ENCODE results near the gene SAT1. TPM values are rescaled to one million over a fixed set of nuclear protein-coding genes. Genes with fewer than 3 reads are reported as not detected.

The SAT1 gene
- total and polyA plus RNA-seq, 2 donors (not counting 1 experiment from before 2014, with no cell fraction given), result 118 to 148 TPM

- Histone ChIP-seq H3K27me3 (ENCODE audit: control insufficient read depth, insufficient read depth, low read length) (no peaks in the 10 kb centered on the region), H3K4me3 (replicated peaks in 1 of 4; ENCODE audit: control extremely low read depth in 1 of 4, insufficient read depth in 1 of 4, low read depth in 3 of 4, low read length in 4 of 4) (no peak overlapping the region), H2AFZ (ENCODE audit: low read length) (no peak overlapping the region), H3K4me2 (ENCODE audit: extremely low read depth, insufficient read depth, low read length) (no peak overlapping the region), H3K9me3 (ENCODE audit: control insufficient read depth, insufficient read depth, low read depth, low read length) (no peaks in the 10 kb centered on the region), H3K27ac (ENCODE audit: insufficient read depth, low read length) (no peak overlapping the region), H4K20me1 (ENCODE audit: control insufficient read depth, extremely low read depth, insufficient read depth, low read length) (no peaks in the 10 kb centered on the region), H3K4me1 (ENCODE audit: control insufficient read depth, extremely low read depth, insufficient read depth, low read length) (no peaks in the 10 kb centered on the region), H3K36me3 (ENCODE audit: control insufficient read depth, insufficient read depth, low read length) (no peaks in the 10 kb centered on the region), H3K9ac (ENCODE audit: insufficient read depth, low read length) (no peak overlapping the region), H3K79me2 (ENCODE audit: control insufficient read depth, insufficient read depth, low read length) (no peaks in the 10 kb centered on the region)
- no peak for TF ChIP-seq EZH2 (IDR thresholded peaks at IDR 0.05; ENCODE audit: low read length, missing control alignments)
- no peak for TF ChIP-seq CTCF (conservative IDR thresholded peaks at IDR 0.05 in 1 of 2, IDR thresholded peaks at IDR 0.05 in 1 of 2; ENCODE audit: low read depth in 1 of 2, low read length in 2 of 2)
- DNase-seq (ENCODE audit: low read depth in 2 of 2), result no peak
These were observed 5.5 kb downstream of the SAT1 start for GRCh38 chrX:23788521-23788920.

GRCh38 chrX:23788946-23789345 lies 6.0 kb downstream of the SAT1 start:
- H3K9ac ChIP-seq (ENCODE audit: insufficient read depth, low read length), result no peak overlapping the region
- no peaks in the 10 kb centered on the region for H3K4me1 ChIP-seq (ENCODE audit: control insufficient read depth, extremely low read depth, insufficient read depth, low read length)
- no peaks in the 10 kb centered on the region for H3K27me3 ChIP-seq (ENCODE audit: control insufficient read depth, insufficient read depth, low read length)

GRCh38 chrX:23789386-23790154 lies 6.6 kb downstream of the SAT1 start:
- no peaks in the 10 kb centered on the region for H3K27me3 ChIP-seq (ENCODE audit: control insufficient read depth, insufficient read depth, low read length)
- no peak overlapping the region for H3K4me2 ChIP-seq (ENCODE audit: extremely low read depth, insufficient read depth, low read length)
- H3K36me3 ChIP-seq (ENCODE audit: control insufficient read depth, insufficient read depth, low read length), result no peaks in the 10 kb centered on the region
- no peak overlapping the region for H3K27ac ChIP-seq (ENCODE audit: insufficient read depth, low read length)
- no peaks in the 10 kb centered on the region for H4K20me1 ChIP-seq (ENCODE audit: control insufficient read depth, extremely low read depth, insufficient read depth, low read length)
- no peak overlapping the region for H2AFZ ChIP-seq (ENCODE audit: low read length)
- no peak overlapping the region for H3K4me3 ChIP-seq (replicated peaks in 1 of 4; ENCODE audit: control extremely low read depth in 1 of 4, insufficient read depth in 1 of 4, low read depth in 3 of 4, low read length in 4 of 4)
- no peaks in the 10 kb centered on the region for H3K9me3 ChIP-seq (ENCODE audit: control insufficient read depth, insufficient read depth, low read depth, low read length)
- DNase-seq (ENCODE audit: low read depth in 2 of 2), result no peak
- H3K4me1 ChIP-seq (ENCODE audit: control insufficient read depth, extremely low read depth, insufficient read depth, low read length), result no peaks in the 10 kb centered on the region
- H3K79me2 ChIP-seq (ENCODE audit: control insufficient read depth, insufficient read depth, low read length), result no peaks in the 10 kb centered on the region
- TF ChIP-seq CTCF (conservative IDR thresholded peaks at IDR 0.05 in 1 of 2, IDR thresholded peaks at IDR 0.05 in 1 of 2; ENCODE audit: low read depth in 1 of 2, low read length in 2 of 2) (no peak), EZH2 (IDR thresholded peaks at IDR 0.05; ENCODE audit: low read length, missing control alignments) (no peak)
- H3K9ac ChIP-seq (ENCODE audit: insufficient read depth, low read length), result no peak overlapping the region

More at GRCh38 chrX:23788946-23789345, 6.0 kb downstream of the SAT1 start:
- TF ChIP-seq EZH2 (IDR thresholded peaks at IDR 0.05; ENCODE audit: low read length, missing control alignments) (no peak), CTCF (conservative IDR thresholded peaks at IDR 0.05 in 1 of 2, IDR thresholded peaks at IDR 0.05 in 1 of 2; ENCODE audit: low read depth in 1 of 2, low read length in 2 of 2) (no peak)
- H3K9me3 ChIP-seq (ENCODE audit: control insufficient read depth, insufficient read depth, low read depth, low read length), result no peaks in the 10 kb centered on the region
- no peaks in the 10 kb centered on the region for H3K79me2 ChIP-seq (ENCODE audit: control insufficient read depth, insufficient read depth, low read length)
- no peak for DNase-seq (ENCODE audit: low read depth in 2 of 2)
- H3K4me2 ChIP-seq (ENCODE audit: extremely low read depth, insufficient read depth, low read length), result no peak overlapping the region
- no peak overlapping the region for H2AFZ ChIP-seq (ENCODE audit: low read length)
- H3K4me3 ChIP-seq (replicated peaks in 1 of 4; ENCODE audit: control extremely low read depth in 1 of 4, insufficient read depth in 1 of 4, low read depth in 3 of 4, low read length in 4 of 4), result no peak overlapping the region
- no peaks in the 10 kb centered on the region for H4K20me1 ChIP-seq (ENCODE audit: control insufficient read depth, extremely low read depth, insufficient read depth, low read length)
- no peaks in the 10 kb centered on the region for H3K36me3 ChIP-seq (ENCODE audit: control insufficient read depth, insufficient read depth, low read length)
- no peak overlapping the region for H3K27ac ChIP-seq (ENCODE audit: insufficient read depth, low read length)

Measured in fibroblast of lung (primary cell).